Measurements from ENCODE around the gene HAPLN1. TPM values are rescaled to one million over a fixed set of nuclear protein-coding genes. Genes with fewer than 3 reads are reported as not detected.

The HAPLN1 gene
- total and polyA plus RNA-seq, 2 of the 4 experiments (the other 2 are of a cell fraction) = under 0.01 to 0.07 TPM

DNA sequence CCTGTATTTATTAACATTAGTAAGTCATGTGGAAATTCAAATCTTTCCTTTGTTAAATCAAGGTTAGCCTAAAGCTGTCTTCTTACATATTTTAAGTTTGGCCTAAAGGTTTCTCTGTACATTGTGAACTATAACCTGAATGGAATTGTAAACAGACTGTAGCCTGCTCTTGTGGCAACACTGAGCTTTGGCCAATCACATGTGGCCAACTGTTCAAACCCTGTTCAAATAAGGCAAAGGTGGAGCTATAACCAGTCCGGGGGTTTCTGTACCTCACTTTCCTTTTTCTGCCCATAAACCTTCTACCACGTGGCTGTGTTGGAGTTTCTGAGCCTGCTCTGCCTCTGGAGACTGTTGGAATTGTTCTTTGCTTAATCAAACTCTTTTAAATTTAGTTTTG lies 3.3 kb upstream of the HAPLN1 start:
- peaks cover 2% of the 10 kb centered on the region; the same call in 1 of the 2 replicates for H3K4me1 ChIP-seq (ENCODE audit: control insufficient read depth, insufficient read depth, low read length)
- no peak overlapping the region for H4K5ac ChIP-seq (ENCODE audit: low read depth, low read length)
- H3K9me1 ChIP-seq (ENCODE audit: insufficient read depth, low read length) = no peaks in the 10 kb centered on the region
- 0 out of 2 replicates have a peak overlapping the region, but pooled peaks have one; percentile 14 for H2AK5ac ChIP-seq (ENCODE audit: low read depth, low read length)
- no peak overlapping the region for H2BK5ac ChIP-seq (ENCODE audit: low read depth, low read length, poor library complexity, severe bottlenecking)
- ChIA-PET POLR2A (ENCODE audit: unreplicated experiment) (no interaction called here), CTCF (interaction anchor here (0.6 kb wide), 1 partner anchor 518 kb away, joined by 4 read pairs; no protein-coding TSS in a partner anchor)
- no peak overlapping the region; the same call in 1 of the 2 replicates for H4K91ac ChIP-seq (ENCODE audit: insufficient read depth, low read depth, low read length)
- dilution Hi-C loops (cut with HindIII; ENCODE audit: low sequenced_read_pairs, unreplicated experiment) (no loop called here), in situ Hi-C loops (cut with MboI; ENCODE audit: low sequenced_read_pairs) (loop anchor here (5.0 to 10.0 kb wide), 2 partner anchors 531 to 653 kb away; no protein-coding TSS in a partner anchor), intact Hi-C loops (cut with micrococcal nuclease) (no loop called here)
- ATAC-seq (ENCODE audit: low read depth) (no peak), DNase-seq (no peak)
- no peak overlapping the region for H2AK9ac ChIP-seq (replicated peaks; ENCODE audit: low read depth, low read length, poor library complexity)
- no peak for TF ChIP-seq FOS (IDR thresholded peaks at IDR 0.05; ENCODE audit: low read depth, low read length)
- no peak for TF ChIP-seq POLR2A (IDR thresholded peaks at IDR 0.05; ENCODE audit: low read depth, low read length)
- no peak for TF ChIP-seq MAZ (IDR thresholded peaks at IDR 0.05; ENCODE audit: borderline replicate concordance, low read depth, low read length)
- TF ChIP-seq CEBPB (IDR thresholded peaks at IDR 0.05; ENCODE audit: low read depth, low read length) = no peak
- TF ChIP-seq, protein P1, sequence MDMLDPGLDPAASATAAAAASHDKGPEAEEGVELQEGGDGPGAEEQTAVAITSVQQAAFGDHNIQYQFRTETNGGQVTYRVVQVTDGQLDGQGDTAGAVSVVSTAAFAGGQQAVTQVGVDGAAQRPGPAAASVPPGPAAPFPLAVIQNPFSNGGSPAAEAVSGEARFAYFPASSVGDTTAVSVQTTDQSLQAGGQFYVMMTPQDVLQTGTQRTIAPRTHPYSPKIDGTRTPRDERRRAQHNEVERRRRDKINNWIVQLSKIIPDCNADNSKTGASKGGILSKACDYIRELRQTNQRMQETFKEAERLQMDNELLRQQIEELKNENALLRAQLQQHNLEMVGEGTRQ (IDR thresholded peaks at IDR 0.05; ENCODE audit: low read depth, low read length) = no peak
- TF ChIP-seq CHD1 (IDR thresholded peaks at IDR 0.05; ENCODE audit: low read depth, low read length) = no peak
- no peak for TF ChIP-seq NFE2L2 (IDR thresholded peaks at IDR 0.05; ENCODE audit: low read depth, low read length)
- TF ChIP-seq, protein P2, sequence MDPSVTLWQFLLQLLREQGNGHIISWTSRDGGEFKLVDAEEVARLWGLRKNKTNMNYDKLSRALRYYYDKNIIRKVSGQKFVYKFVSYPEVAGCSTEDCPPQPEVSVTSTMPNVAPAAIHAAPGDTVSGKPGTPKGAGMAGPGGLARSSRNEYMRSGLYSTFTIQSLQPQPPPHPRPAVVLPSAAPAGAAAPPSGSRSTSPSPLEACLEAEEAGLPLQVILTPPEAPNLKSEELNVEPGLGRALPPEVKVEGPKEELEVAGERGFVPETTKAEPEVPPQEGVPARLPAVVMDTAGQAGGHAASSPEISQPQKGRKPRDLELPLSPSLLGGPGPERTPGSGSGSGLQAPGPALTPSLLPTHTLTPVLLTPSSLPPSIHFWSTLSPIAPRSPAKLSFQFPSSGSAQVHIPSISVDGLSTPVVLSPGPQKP (IDR thresholded peaks at IDR 0.05; ENCODE audit: borderline replicate concordance, low read depth, low read length) = no peak
- no peak for TF ChIP-seq BHLHE40 (IDR thresholded peaks at IDR 0.05; ENCODE audit: low read depth, low read length)
- TF ChIP-seq, protein P3, sequence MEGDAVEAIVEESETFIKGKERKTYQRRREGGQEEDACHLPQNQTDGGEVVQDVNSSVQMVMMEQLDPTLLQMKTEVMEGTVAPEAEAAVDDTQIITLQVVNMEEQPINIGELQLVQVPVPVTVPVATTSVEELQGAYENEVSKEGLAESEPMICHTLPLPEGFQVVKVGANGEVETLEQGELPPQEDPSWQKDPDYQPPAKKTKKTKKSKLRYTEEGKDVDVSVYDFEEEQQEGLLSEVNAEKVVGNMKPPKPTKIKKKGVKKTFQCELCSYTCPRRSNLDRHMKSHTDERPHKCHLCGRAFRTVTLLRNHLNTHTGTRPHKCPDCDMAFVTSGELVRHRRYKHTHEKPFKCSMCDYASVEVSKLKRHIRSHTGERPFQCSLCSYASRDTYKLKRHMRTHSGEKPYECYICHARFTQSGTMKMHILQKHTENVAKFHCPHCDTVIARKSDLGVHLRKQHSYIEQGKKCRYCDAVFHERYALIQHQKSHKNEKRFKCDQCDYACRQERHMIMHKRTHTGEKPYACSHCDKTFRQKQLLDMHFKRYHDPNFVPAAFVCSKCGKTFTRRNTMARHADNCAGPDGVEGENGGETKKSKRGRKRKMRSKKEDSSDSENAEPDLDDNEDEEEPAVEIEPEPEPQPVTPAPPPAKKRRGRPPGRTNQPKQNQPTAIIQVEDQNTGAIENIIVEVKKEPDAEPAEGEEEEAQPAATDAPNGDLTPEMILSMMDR (conservative IDR thresholded peaks at IDR 0.05; ENCODE audit: low read depth, low read length) = no peak
- no peak for TF ChIP-seq MXI1 (IDR thresholded peaks at IDR 0.05; ENCODE audit: borderline replicate concordance, low read depth, low read length)
- no peak for TF ChIP-seq SMC3 (IDR thresholded peaks at IDR 0.05; ENCODE audit: low read depth, low read length)
- TF ChIP-seq MAFK (IDR thresholded peaks at IDR 0.05; ENCODE audit: low read depth, low read length) = no peak
- TF ChIP-seq RCOR1 (IDR thresholded peaks at IDR 0.05; ENCODE audit: insufficient replicate concordance, low read length) = no peak
- no peak for TF ChIP-seq RFX5 (IDR thresholded peaks at IDR 0.05; ENCODE audit: low read depth, low read length)
- TF ChIP-seq RAD21 (IDR thresholded peaks at IDR 0.05; ENCODE audit: low read length) = no peak
- H3K56ac ChIP-seq (ENCODE audit: extremely low read depth, insufficient read depth, low read length) = no peak overlapping the region
- peak overlapping the region; percentile 64; the same call in 1 of the 3 replicates for H2BK15ac ChIP-seq (ENCODE audit: low read depth, low read length)
- no TSS peak for BruUV-seq (replicated peaks)
- H3K4me3 ChIP-seq (ENCODE audit: insufficient read depth, low read depth, low read length) = no peak overlapping the region
- H3K9me3 ChIP-seq (ENCODE audit: control insufficient read depth, insufficient read depth, low read length) = no peaks in the 10 kb centered on the region
- H3K14ac ChIP-seq (replicated peaks; ENCODE audit: low read depth, low read length) = peak overlapping the region; percentile 45; the same call in 1 of the 2 replicates
- H3K36me3 ChIP-seq (ENCODE audit: control insufficient read depth, insufficient read depth, low read length) = no peaks in the 10 kb centered on the region
- peak overlapping the region; percentile 75 for H3K4ac ChIP-seq (ENCODE audit: low read depth, low read length)
- peak overlapping the region in 1 of 2 experiments; percentile 3; a peak in 2 of 4 replicates for H4K8ac ChIP-seq (ENCODE audit: low read depth in 2 of 2, low read length in 2 of 2)
- H2BK20ac ChIP-seq (ENCODE audit: low read depth, low read length) = no peak overlapping the region
- no peak overlapping the region for H3K27ac ChIP-seq (ENCODE audit: insufficient read depth, low read length)
- no peak overlapping the region for H3K9ac ChIP-seq (ENCODE audit: low read depth, low read length)
- H2AFZ ChIP-seq (replicated peaks; ENCODE audit: low read length, poor library complexity) = peak overlapping the region; percentile 79
- peak overlapping the region; percentile 13; the same call in 1 of the 2 replicates for H3K4me2 ChIP-seq (ENCODE audit: low read depth, low read length)
- peak overlapping the region; percentile 24; the same call in 1 of the 2 replicates for H3K18ac ChIP-seq (ENCODE audit: low read depth, low read length)
- no CpG with 5 or more reads among the region's 2 CpGs for WGBS, 2 experiments (ENCODE audit: extremely low coverage in 2 of 2, insufficient read length in 1 of 2)
- peak overlapping the region; percentile 55 for H2BK120ac ChIP-seq (ENCODE audit: low read depth, low read length)
- no peak overlapping the region for H3K23ac ChIP-seq (ENCODE audit: low read depth, low read length)
- no peaks in the 10 kb centered on the region for H3K27me3 ChIP-seq (ENCODE audit: control insufficient read depth, insufficient read depth, low read length)
- H3K79me1 ChIP-seq (ENCODE audit: low read depth in 1 of 2, low read length in 2 of 2) = no peaks in the 10 kb centered on the region
- no peaks in the 10 kb centered on the region for H4K20me1 ChIP-seq (ENCODE audit: insufficient read depth, low read length)
